GM19395 (cell line): Measurements from ENCODE around the gene MAN2B1.
"Not testable (repeated sequence)": the region's sequence is repeated elsewhere in the genome, so short reads cannot be mapped to it uniquely, and the experiment has no call there.

Experiments
- ATAC-seq: cut with Tn5 transposase; IDR thresholded peaks from one replicate; pipeline ENCODE4 v1.9.1; 2021; ENCODE audit warnings: mild to moderate bottlenecking, moderate library complexity; ENCODE audit not compliant: unreplicated experiment

MAN2B1 gene

DNA sequence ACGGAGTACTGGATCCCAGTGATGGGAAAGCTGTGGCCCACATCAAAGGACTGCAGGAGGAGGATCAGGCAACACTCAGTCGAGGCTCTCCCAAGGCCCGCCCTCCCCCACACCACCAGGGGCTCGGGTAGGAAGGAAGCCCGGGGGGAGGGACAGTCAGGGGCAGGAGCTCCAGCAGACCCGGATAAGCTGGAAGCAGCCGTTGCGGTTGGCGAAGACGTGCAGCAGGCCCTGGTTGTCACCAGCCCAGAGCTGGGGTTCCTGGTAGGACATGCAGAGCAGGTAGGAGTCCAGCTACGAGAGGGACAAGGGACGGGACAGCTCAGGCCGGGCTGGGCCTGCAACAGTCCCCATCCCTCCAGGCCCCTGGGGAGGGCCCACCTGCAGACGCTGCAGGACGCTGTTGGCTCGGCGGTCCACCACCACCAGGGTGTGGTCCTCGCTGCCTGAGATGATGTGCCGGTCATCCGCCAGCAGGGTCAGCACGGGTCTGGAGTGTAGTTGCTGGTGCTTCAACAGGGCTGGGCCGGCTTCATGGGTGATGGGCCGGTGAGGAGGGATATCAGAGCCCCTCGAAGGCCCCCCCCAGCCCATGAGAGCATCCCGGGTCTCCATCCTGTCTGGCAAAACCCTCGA lies 23.2 kb upstream of the MAN2B1 start:
- no peak for ATAC-seq

DNA sequence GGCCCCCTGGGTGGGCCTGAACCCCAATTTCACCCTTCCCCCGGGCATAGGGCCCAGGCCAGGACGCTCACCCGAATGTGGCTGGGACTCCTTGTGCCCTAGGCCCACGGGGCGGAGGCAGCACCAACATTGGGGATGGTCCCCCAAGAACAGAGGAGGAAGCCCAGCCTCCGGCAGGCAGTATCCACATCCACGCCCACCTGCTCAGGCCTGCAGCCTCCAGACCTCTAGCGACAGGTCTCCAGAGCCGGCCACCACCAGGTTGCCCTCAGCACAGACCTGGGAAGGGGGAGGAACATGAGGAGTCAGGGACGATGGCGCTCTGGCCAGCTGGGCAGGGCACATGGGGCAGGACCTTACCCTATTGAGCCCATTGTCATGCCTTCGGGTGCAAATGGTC lies 22.5 kb upstream of the MAN2B1 start:
- no peak for ATAC-seq

DNA sequence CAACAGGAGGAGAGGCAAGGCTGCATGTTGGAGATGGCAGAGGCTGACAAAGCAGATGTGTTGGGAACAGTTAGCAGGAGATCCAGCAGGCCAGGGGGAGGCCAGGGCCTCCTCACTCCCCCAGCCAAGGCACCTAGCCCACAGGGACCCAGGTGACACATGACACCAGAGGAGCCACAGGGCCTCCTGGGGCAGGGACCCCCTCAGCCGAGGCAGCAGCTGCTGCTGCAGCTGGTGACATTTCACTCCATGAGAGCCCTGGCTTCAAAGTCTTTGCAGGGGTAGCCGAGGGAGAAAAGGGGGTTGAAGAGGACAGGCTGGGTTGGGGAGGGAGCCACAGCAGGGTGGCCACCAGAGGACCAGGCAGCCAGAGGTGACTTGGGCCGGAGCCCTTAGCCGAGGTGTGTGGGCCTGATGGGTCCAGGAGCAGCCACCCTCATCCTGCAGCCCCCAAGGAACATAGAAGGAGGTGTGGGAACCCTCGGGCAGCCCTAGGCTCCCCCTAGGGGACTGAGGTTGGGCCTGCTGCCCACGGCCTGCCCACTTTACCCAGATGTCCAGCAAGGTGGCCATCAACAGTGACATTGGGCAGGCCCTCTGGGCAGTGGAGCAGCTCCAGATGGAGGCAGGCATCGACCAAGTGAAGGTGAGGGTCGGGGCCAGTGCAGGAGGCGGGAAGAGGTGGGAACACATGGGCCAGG lies 21.1 kb upstream of the MAN2B1 start, which contains the start of gene GNG14:
TSS of gene GNG14 (plus strand) at position 503 of the 701 bp plus-strand sequence. CDS start at position 554, 51 bp downstream.
- no peak for ATAC-seq

DNA sequence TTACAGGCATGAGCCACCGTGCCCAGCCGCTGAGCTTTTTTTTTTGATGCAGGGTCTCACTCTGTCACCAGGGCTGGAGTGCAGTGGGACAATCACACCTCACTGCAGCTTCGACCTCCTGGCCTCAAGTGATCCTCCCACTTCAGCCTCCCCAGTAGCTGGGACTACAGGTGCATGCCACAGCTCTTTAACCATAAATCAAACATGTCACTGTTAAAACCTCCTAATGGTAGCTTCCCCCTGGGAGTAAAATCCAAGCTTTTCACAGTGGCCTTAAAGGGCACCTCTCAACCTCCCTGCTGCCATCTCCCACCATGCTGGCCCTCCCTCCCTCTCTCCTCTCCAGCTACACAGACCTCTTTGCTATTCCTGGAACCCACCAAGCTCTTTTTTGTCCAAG lies 19.3 kb upstream of the MAN2B1 start:
- ATAC-seq: no peak

DNA sequence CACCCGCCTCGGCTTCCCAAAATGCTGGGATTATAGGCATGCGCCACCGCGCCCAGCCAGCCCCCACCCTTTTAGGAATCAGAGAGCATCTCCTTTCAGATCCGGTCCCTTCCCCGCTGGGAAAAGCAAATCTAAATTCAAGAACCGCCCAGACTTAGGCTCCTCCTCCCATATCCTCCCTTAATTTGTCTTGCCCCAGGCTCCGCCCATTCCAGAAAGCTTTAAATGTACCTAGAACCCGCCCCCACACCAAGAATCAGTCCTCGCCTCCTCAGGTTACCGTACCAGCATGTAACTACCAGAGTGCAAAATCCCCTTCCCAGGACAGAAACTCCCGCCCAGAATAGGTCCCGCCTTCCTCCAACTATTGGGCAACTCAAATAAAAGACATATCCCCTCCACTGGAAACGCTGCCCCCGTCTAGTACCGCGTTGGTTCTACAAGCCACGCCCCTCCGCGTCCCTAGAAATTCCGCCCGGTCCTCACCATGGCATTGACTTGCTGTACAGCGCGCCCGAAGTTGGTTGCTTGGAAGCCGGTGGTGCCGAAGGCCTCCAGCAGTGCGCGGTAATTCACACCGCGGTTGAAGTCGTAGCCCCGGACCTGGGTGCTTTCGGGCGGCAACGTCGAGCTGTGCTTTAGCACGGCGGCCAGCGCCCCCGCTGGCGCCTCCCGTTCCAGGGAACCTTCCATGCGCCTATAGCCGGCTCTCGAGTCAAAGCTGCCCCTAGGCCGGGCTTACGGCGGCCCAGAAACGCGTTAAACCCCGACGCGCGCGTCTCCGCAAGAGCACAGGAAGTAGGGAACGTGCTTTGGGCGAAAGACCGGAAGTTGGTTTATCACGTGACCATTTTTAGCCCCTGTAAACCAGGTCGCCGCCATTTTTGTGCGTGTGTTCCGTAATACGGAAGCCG lies 14.8 kb upstream of the MAN2B1 start, which contains the start of gene DHPS:
TSS of gene DHPS (minus strand) at position 807 of the 914 bp plus-strand sequence. CDS start at position 693, 114 bp downstream.
- peak; percentile 75 for ATAC-seq

DNA sequence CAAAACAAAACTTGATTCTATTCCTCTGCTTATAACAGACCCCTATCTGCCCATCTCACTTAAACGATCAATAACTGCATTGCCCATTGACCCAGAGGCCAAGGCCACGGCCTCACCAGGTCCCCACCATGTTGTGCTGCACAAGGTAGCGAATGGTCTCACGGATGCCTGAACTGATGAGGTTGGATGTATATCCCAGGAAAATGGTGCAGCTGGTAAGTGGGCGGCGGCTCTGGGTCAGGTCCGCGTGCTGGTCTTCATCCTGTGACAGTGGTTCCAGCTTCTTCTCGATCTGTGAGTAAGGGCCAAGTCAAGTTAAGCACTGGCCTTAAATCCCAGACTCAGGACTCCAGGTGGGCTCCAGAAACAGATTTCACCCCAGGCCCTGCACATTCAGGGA lies 13.5 kb upstream of the MAN2B1 start:
- no peak for ATAC-seq

DNA sequence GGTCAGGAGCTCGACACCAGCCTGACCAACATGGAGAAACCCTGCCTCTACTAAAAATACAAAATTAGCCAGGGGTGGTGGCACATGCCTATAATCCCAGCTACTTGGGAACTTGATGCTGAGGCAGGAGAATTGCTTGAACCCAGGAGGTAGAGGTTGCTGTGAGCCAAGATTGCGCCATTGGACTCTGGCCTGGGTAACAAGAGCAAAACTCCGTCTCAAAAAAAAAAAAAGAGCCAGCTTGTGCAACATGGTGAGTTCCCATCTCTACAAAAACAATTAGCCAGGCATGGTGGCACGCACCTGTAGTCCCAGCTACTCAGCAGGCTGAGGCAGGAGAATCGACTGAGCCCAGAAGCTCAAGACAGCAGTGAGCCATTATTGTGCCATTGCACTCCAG lies 11.5 kb upstream of the MAN2B1 start:
- not testable (repeated sequence) for ATAC-seq

DNA sequence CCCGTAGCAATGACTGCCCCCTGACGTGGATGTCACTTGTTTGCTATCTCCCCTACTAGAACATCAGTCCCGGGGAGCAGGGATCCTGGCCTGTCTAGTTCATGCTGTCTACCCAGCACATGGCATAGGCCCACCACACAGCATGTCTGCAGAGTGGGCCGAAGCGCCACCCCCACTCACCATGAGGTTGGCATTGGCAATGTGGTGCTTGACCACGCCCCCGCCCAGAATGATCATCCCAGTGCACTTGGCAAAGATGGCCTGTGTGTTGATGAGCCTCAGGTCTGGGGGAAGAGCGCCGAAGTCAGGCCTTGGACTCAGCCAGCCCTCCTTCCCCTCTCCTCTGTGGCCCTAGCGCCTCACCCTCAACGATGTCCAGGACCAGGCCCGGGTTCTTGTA lies 10.4 kb upstream of the MAN2B1 start:
- no peak for ATAC-seq

DNA sequence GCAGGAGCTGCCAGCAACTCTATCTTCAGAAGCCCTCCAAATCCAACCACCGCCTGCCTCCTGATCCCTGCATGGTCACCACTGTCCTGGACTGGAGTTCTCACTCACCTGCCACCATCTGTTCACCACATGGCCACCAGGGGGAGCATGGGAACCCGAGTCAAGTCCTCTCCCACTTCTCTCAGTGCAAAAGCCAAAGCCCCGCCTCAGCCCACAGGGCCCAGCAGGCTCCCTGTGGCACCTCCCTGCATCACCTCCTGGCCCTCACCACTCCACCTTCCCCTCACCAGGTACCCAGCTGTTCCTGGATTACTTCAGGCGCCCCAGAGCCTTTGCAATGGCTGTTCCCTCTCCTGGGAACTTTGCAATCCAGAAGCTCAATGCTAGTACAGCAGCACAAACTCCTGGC lies 9.8 kb upstream of the MAN2B1 start:
- ATAC-seq: no peak

DNA sequence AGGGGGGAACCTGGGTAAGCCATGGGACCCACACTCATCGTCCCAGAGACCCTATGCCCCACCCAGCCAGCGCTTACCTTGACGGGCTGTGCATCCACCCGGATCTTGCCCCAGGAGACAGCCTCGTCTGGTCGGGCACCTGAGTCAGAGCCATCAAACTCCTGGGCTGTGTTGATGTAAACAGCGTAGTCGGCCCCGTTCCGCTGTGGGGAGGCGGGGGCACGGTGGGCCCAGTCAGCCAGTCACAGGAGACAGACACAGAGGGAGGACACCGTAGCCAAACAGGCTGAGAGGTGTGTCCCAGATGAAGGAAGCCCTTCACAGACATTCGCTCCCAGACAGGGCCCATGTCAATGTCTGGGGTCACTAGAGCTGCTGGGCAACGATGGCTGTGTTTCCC lies 9.4 kb upstream of the MAN2B1 start:
- no peak for ATAC-seq

DNA sequence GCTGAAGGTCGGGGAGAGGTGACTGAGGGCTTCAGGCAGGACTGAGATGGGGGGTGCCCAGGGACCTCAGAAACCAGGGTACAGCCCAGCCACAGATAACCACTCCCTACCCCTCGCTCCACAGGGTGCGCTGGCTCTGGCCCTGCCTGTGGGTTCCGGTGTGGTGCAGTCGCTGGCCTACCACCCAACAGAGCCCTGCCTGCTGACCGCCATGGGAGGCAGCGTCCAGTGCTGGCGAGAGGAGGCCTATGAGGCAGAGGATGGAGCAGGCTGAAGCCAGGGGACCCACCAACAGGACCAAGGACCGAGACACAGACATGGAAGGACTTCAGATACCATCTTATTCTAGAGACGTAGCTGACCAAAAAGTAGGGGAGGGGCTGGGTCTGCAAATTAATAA lies 8.9 kb upstream of the MAN2B1 start:
- ATAC-seq: no peak

DNA sequence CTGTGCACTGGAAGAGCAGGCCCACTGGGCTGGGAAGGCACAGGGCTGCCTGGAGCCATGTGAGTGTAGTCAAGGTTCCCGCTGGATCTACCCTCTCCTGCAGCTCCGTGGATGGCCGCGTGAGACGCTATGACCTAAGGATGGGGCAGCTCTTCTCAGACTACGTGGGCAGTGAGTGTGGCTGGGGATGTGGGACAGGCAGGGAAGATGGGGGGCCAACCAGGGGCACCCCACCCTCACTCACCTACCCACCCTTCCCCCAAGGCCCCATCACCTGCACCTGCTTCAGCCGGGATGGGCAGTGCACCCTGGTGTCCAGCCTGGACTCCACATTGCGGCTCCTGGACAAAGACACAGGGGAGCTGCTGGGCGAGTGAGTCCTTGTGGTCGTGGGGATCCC lies 6.2 kb upstream of the MAN2B1 start:
- ATAC-seq: no peak

DNA sequence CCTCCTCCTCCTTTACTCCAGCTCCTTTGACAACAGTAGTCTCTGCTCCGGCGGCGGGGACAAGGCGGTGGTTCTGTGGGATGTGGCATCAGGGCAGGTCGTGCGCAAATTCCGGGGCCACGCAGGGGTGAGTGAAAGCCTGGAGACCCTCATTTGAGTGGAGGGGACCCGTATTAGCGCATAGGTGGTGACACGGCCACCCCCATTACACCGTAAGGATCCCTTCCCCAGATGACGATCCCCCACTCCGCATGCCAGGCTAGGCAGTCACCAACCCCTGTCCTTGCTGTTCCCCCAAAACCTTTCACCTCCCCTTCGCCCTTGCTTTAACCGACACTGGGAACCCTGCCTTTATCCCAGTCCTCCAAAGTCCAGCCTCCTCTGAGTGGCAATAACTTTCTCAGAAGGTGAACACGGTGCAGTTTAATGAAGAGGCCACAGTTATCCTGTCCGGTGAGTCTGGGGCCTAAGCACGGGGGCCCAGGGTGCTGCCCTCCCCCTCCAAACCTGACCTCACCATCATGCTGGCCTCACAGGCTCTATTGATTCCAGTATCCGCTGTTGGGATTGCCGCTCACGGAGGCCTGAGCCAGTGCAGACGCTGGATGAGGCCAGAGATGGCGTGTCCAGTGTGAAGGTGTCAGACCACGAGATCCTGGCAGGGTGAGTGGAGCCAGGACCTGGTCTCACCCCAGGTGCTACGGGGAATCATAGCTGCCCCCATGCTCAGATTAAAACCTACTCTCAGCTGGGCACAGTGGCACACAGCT lies 3.8 kb upstream of the MAN2B1 start:
- ATAC-seq: no peak

DNA sequence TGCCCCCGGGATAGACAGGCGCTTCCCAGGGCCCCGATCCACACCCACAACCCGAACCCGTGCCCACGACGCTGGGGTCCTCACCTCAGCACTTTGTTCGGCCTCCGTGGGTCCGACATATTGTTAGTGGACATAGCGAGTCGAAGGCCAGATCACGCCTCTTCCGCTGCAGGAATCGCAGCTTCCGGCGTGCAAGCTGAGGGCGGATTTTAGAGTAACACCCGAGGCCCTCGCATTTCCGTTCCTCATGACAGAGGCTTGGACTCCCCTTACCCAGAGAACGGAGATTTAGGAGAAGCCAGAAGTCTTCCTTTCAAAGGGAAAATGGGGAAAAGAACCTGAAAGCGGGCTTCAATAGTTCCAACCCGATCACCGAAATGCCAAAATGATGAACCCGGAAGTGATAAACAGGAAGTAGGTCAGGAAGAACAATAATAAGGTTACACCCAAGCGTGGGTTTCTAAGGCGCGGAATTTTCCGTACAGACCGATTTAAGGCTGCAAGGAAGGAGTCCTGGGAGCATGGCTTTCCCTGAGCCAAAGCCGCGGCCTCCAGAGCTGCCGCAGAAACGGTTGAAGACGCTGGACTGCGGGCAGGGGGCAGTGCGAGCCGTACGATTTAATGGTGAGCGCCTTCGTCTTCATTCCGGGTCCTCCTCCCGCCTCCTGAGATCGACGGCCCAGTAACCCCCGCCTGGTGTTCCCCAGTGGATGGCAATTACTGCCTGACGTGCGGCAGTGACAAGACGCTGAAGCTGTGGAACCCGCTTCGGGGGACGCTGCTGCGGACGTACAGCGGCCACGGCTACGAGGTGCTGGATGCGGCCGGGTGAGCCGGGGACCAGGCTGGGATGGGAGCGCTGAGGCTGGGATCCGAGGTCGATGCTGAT lies 3.0 kb upstream of the MAN2B1 start:
- ATAC-seq: no peak

DNA sequence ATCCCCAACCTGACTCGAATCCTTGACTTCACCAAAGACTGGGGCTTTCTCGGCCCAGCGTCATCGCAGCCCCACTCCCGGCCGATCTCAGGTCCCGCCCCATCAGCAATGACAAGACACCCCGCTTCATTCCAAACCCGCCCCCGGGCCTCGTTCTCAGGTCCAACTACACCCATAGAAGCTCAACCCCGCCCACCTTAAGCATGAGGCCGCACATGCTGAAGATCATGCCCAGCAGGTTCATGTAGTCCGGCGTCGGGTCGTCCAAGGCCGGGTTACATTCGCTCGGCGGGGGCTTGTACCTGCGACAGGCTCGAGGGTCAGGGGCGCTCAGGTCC lies 2.4 kb upstream of the MAN2B1 start:
- ATAC-seq: no peak

DNA sequence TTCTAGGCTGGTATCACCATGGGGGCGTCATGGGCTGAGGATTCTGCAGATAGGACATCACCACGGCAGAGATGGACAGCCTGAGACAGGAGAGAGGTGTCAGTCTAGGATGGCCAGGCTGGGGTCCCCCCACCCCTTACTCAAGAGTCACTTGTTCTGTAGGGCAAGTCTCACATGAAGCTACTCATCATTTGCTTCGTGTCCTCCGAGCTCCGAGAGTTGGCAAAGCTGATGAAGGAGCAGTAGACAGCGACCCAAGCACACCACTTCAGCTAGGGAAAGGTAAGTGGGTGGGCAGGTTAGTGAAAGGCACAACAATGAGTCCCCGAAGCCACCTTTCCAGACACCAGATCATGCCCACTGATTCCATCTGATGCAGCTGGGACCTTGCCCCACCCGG lies 1.8 kb upstream of the MAN2B1 start:
- ATAC-seq: no peak

DNA sequence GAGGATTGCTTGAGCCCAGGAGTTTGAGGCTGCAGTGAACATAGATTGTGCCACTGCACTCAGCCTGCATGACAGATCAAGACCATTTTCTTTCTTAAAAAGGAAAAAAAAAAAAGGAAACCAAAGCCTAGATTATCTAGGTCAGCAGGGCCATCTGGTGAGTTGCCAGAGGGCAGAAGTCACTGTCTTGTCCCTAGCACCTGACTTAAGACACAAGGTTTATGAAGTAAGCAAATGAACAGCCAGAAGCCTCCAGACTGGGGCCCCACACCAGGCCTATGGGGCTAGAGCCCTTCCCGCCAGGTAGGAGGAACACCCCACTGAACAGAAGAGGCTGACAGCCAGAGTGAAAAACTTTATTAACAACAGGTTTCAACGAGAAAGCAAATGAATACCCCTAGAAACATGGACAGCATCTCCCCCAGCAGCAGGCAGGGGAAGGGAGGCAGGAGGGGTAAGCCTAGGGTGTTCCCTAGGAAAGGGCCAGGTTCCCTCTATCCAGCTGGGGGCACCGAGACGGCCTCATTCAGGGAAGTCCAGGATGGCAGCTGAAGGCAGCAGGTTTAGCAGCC lies 1.3 kb upstream of the MAN2B1 start:
- no peak for ATAC-seq

DNA sequence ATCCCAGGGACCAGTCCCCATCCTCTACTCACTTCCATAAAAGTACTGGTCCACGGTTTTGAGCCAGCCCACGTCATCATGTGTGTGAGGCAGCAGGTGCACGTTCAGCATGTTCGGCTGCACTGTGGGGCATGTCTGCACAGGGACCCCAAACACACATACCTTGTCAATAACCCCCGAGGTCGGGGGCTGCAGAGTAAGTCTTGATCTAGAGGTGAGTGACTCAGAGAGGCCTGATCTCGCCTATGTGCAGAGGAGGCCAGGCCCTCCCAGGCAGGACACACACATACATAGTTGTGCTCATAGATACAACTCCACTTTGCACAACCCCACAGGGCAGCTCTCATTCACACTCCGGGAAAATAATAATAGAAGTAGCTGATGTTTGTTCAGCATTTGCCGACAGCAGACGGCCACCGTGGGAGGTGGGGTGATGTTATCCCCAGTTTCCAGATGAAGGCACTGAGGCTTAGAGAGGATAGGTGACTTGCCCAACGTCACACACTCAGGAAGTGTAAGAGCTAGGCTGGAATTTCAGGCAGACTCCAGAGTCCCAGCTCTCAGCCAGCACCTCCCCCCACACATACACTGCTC lies 774 bp downstream of the MAN2B1 start:
- ATAC-seq: no peak

DNA sequence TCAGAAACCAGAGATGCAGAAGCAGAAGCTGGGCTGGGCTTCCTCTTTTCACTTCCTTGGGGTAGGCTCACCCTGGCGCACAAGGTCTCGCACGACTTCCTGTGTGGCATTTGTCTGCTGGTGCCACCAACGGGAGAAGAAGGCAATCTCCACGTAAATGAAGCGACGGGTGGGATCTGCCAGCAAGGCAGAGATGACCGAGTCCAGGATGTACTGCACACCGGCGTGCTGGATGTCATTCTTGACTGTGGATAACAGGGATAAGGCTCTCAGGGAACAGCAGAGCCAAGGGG lies 1.3 kb downstream of the MAN2B1 start:
- no peak for ATAC-seq
